Neural cell (in vitro differentiated cells): ENCODE data around the gene PARP1. TPM values are rescaled to one million over a fixed set of nuclear protein-coding genes. Genes with fewer than 3 reads are reported as not detected.
"Not testable (repeated sequence)": the region's sequence is repeated elsewhere in the genome, so short reads cannot be mapped to it uniquely, and the experiment has no call there.

Experiments
- H2AFZ ChIP-seq: fragments of 200-600, 300-800 bp; sonication (generic), shearing (Covaris generic); 2 replicates; pipeline ENCODE4 v1.6.0; 2014; ENCODE audit warnings: low read depth, mild to moderate bottlenecking, antibody characterized with exemption, low read length, moderate library complexity
- H3F3A ChIP-seq: fragments of 200-600 bp; shearing (Covaris generic); 2 replicates; pipeline ENCODE4 v1.6.1; 2016; ENCODE audit warnings: mild to moderate bottlenecking, moderate library complexity, mixed read lengths, antibody characterized with exemption, low read length; ENCODE audit not compliant: insufficient read depth, poor library complexity, severe bottlenecking
- H3K27ac ChIP-seq: fragments of 200-600, 300-800 bp; sonication (generic), shearing (Covaris generic); 2 replicates; pipeline ENCODE4 v1.5.1; 2014; ENCODE audit warnings: mild to moderate bottlenecking, low read length, moderate library complexity
- H3K27me3 ChIP-seq: fragments of 300-800, 200-600 bp; sonication (generic), shearing (Covaris generic); 2 replicates; pipeline ENCODE4 v1.6.0; 2014; ENCODE audit warnings: mild to moderate bottlenecking, low read depth, low read length, moderate library complexity; ENCODE audit not compliant: insufficient read depth
- H3K36me3 ChIP-seq: fragments of 300-800, 200-600 bp; sonication (generic), shearing (Covaris generic); 2 replicates; pipeline ENCODE4 v1.5.1; 2014; ENCODE audit warnings: mild to moderate bottlenecking, antibody characterized with exemption, low read length, moderate library complexity; ENCODE audit not compliant: insufficient read depth
- H3K4me2 ChIP-seq: fragments of 300-800, 200-600 bp; sonication (generic), shearing (Covaris generic); 2 replicates; pipeline ENCODE4 v1.6.0; 2014; ENCODE audit warnings: mild to moderate bottlenecking, low read length
- H3K4me3 ChIP-seq: fragments of 300-800, 200-600 bp; sonication (generic), shearing (Covaris generic); 2 replicates; pipeline ENCODE4 v1.5.1; 2014; ENCODE audit warnings: mild to moderate bottlenecking, low read length, moderate library complexity
- H3K79me2 ChIP-seq: fragments of 200-600 bp; shearing (Covaris generic); replicated peaks from 2 replicates; pipeline ENCODE4 v1.6.0; 2014; ENCODE audit warnings: mild to moderate bottlenecking, low read length, moderate library complexity; ENCODE audit not compliant: insufficient read depth
- H3K9ac ChIP-seq: fragments of 300-800, 200-600 bp; sonication (generic), shearing (Covaris generic); 2 replicates; pipeline ENCODE4 v1.6.1; 2016; ENCODE audit warnings: mild to moderate bottlenecking, low read length, mixed read lengths
- H3K9me2 ChIP-seq: fragments of 200-600 bp; shearing (Covaris generic); 2 replicates; pipeline ENCODE4 v1.6.1; 2016; ENCODE audit warnings: mild to moderate bottlenecking, low read length, mixed read lengths; ENCODE audit not compliant: insufficient read depth
- H3K9me3 ChIP-seq: fragments of 200-600, 300-800 bp; sonication (generic), shearing (Covaris generic); 2 replicates; pipeline ENCODE4 v1.6.1; 2016; ENCODE audit warnings: mild to moderate bottlenecking, mixed run types, low read length, moderate library complexity, mixed read lengths
- H4K20me1 ChIP-seq: fragments of 200-600 bp; shearing (Covaris generic); 2 replicates; pipeline ENCODE4 v1.6.1; 2016; ENCODE audit warnings: mild to moderate bottlenecking, mixed run types; ENCODE audit not compliant: insufficient read depth
- EP300 ChIP-seq: fragments of 450-650 bp; conservative IDR thresholded peaks from 2 replicates; pipeline ENCODE4 v1.6.1; 2014; ENCODE audit warnings: antibody characterized with exemption, mild to moderate bottlenecking, moderate library complexity; ENCODE audit not compliant: poor library complexity, severe bottlenecking
- EZH2 ChIP-seq: fragments of 200-600, 300-800 bp; shearing (Covaris generic), sonication (generic); IDR thresholded peaks from 2 replicates; pipeline ENCODE4 v1.6.1; 2014; ENCODE audit warnings: antibody characterized with exemption, low read length, borderline replicate concordance, mild to moderate bottlenecking; ENCODE audit not compliant: insufficient read depth, poor library complexity, severe bottlenecking
- MXI1 ChIP-seq: fragments of 450-650 bp; conservative IDR thresholded peaks from 2 replicates; pipeline ENCODE4 v1.6.1; 2014; ENCODE audit warnings: antibody characterized with exemption, mild to moderate bottlenecking; ENCODE audit not compliant: poor library complexity, severe bottlenecking
- POLR2AphosphoS5 ChIP-seq: IDR thresholded peaks from 2 replicates; pipeline ENCODE4 v1.6.1; 2012
- RAD21 ChIP-seq: fragments of 450-650 bp; conservative IDR thresholded peaks from 2 replicates; pipeline ENCODE4 v1.6.1; 2014; ENCODE audit warnings: antibody characterized with exemption, mild to moderate bottlenecking, moderate library complexity
- SMC3 ChIP-seq: fragments of 450-650 bp; conservative IDR thresholded peaks from 2 replicates; pipeline ENCODE4 v1.6.1; 2014; ENCODE audit warnings: antibody characterized with exemption, mild to moderate bottlenecking, moderate library complexity; ENCODE audit not compliant: poor library complexity
- TAF1 ChIP-seq: IDR thresholded peaks from 2 replicates; pipeline ENCODE4 v1.6.1; 2012; ENCODE audit warnings: low read depth
- polyA plus RNA-seq: library from polyadenylated mRNA; depleted of rRNA; stranded (reverse); fragments of >200 nt; gene quantifications from 2 replicates; pipeline ENCODE4 v1.2.3, GENCODE V29; 2014
- TF ChIP-seq, protein P1 (sequence below): IDR thresholded peaks from 2 replicates; pipeline ENCODE4 v1.6.1; 2012; ENCODE audit warnings: borderline replicate concordance
- TF ChIP-seq, protein P2 (sequence below): fragments of 450-650 bp; IDR thresholded peaks from 2 replicates; pipeline ENCODE4 v1.5.1; 2014; ENCODE audit warnings: antibody characterized with exemption, mild to moderate bottlenecking, moderate library complexity; ENCODE audit not compliant: poor library complexity, severe bottlenecking

The PARP1 gene
- polyA plus RNA-seq, 1 donor from 2014 or later, result 112 TPM

DNA sequence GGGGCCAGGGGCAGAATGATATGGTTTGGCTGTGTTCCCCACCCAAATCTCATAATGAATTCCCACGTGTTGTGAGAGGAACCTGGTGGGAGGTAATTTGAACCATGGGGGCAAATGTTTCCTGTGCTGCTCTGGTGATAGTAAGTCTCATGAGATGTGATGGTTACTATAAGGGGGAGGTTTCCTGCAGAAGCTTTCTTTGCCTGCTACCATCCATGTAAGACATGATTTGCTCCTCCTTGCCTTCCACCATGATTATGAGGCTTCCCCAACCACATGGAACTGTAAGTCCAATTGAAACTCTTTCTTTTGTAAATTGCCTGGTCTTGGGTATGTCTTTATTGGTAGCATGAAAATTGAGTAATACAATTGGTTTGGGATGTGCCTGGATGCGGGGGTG, 65.2 kb downstream of the PARP1 start:
- Histone ChIP-seq H3K9ac (no peak overlapping the region), H3K36me3 (no peaks in the 10 kb centered on the region), H3K27me3 (no peaks in the 10 kb centered on the region), H3F3A (no peaks in the 10 kb centered on the region), H3K9me3 (no peaks in the 10 kb centered on the region), H3K79me2 (no peaks in the 10 kb centered on the region), H3K27ac (no peak overlapping the region), H3K4me3 (no peak overlapping the region), H4K20me1 (no peaks in the 10 kb centered on the region), H3K4me2 (no peak overlapping the region), H2AFZ (no peak overlapping the region), H3K9me2 (no peaks in the 10 kb centered on the region)
- TF ChIP-seq, protein P1, sequence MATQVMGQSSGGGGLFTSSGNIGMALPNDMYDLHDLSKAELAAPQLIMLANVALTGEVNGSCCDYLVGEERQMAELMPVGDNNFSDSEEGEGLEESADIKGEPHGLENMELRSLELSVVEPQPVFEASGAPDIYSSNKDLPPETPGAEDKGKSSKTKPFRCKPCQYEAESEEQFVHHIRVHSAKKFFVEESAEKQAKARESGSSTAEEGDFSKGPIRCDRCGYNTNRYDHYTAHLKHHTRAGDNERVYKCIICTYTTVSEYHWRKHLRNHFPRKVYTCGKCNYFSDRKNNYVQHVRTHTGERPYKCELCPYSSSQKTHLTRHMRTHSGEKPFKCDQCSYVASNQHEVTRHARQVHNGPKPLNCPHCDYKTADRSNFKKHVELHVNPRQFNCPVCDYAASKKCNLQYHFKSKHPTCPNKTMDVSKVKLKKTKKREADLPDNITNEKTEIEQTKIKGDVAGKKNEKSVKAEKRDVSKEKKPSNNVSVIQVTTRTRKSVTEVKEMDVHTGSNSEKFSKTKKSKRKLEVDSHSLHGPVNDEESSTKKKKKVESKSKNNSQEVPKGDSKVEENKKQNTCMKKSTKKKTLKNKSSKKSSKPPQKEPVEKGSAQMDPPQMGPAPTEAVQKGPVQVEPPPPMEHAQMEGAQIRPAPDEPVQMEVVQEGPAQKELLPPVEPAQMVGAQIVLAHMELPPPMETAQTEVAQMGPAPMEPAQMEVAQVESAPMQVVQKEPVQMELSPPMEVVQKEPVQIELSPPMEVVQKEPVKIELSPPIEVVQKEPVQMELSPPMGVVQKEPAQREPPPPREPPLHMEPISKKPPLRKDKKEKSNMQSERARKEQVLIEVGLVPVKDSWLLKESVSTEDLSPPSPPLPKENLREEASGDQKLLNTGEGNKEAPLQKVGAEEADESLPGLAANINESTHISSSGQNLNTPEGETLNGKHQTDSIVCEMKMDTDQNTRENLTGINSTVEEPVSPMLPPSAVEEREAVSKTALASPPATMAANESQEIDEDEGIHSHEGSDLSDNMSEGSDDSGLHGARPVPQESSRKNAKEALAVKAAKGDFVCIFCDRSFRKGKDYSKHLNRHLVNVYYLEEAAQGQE, result no peak
- TF ChIP-seq EP300, result no peak
- TF ChIP-seq SMC3, result no peak
- TF ChIP-seq, protein P2, sequence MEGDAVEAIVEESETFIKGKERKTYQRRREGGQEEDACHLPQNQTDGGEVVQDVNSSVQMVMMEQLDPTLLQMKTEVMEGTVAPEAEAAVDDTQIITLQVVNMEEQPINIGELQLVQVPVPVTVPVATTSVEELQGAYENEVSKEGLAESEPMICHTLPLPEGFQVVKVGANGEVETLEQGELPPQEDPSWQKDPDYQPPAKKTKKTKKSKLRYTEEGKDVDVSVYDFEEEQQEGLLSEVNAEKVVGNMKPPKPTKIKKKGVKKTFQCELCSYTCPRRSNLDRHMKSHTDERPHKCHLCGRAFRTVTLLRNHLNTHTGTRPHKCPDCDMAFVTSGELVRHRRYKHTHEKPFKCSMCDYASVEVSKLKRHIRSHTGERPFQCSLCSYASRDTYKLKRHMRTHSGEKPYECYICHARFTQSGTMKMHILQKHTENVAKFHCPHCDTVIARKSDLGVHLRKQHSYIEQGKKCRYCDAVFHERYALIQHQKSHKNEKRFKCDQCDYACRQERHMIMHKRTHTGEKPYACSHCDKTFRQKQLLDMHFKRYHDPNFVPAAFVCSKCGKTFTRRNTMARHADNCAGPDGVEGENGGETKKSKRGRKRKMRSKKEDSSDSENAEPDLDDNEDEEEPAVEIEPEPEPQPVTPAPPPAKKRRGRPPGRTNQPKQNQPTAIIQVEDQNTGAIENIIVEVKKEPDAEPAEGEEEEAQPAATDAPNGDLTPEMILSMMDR, result no peak
- no peak for TF ChIP-seq EZH2
- no peak for TF ChIP-seq POLR2AphosphoS5
- TF ChIP-seq MXI1, result no peak

DNA sequence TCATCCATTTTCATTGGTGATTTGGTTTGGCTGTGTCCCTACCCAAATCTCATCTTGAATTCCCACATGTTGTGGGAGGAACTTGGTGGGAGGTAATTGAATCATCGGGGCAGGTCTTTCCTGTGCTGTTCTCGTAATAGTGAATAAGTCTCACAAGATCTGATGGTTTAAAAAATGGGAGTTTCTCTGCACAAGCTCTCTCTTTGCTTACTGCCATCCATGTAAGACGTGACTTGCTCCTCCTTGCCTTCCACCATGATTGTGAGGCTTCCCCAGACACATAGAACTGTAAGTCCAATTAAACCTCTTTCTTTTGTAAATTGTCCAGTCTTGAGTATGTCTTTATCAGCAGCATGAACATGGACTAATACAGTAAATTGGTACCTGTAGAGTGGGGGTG, 67.8 kb downstream of the PARP1 start:
- H3K9me2 ChIP-seq, H3K79me2 ChIP-seq, H3K9ac ChIP-seq, H3F3A ChIP-seq, H3K27me3 ChIP-seq, H3K9me3 ChIP-seq, H3K36me3 ChIP-seq, H3K4me2 ChIP-seq, H2AFZ ChIP-seq, H3K4me3 ChIP-seq, H3K27ac ChIP-seq, H4K20me1 ChIP-seq: not testable (repeated sequence)

DNA sequence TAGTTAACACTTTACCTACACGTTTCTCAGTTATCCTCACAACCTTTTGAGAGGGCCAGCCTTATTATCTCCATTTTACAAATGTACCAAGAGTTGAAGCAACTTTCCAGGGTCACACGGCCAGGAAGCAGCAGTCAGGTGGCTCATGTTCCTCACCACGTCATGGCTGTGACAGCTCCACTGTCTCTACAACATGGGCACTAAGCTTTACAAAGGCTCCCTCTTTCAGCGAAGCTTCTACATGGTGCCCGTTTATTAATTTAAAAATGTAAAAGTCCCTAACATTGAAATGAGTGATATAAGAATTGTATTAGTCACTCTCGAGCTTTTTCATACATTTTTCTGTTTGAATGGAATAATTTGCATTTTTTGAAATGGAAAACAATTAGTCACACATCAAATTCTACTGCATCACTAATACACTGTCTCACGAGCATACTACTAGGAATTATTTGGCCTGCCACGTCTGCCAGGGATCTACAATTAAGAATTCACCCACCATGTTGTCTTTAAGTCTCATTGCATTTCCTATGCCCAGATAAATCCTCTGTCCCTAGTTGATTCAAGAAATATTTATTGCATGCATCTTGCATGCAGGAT, 70.5 kb downstream of the PARP1 start:
- Histone ChIP-seq H3K9me2 (no peaks in the 10 kb centered on the region), H3K4me3 (no peak overlapping the region), H3K27me3 (no peaks in the 10 kb centered on the region), H3F3A (no peaks in the 10 kb centered on the region), H3K4me2 (no peak overlapping the region), H2AFZ (no peak overlapping the region), H3K9me3 (no peaks in the 10 kb centered on the region), H3K9ac (no peak overlapping the region), H3K27ac (no peak overlapping the region), H3K79me2 (no peaks in the 10 kb centered on the region), H3K36me3 (no peaks in the 10 kb centered on the region), H4K20me1 (no peaks in the 10 kb centered on the region)
- TF ChIP-seq TAF1 (no peak), SMC3 (no peak), MXI1 (no peak), POLR2AphosphoS5 (no peak), EP300 (no peak), RAD21 (no peak), EZH2 (no peak)
- TF ChIP-seq, protein P1, result no peak
- TF ChIP-seq, protein P2, result no peak
